Fibroblast of lung (primary cell): ENCODE results near the gene PACS2.

ENCODE experiments used
- EZH2 ChIP-seq: IDR thresholded peaks from 2 replicates; pipeline ENCODE4 v1.5.1; 2012; ENCODE audit warnings: low read length, control low read depth, mild to moderate bottlenecking; ENCODE audit errors: missing control alignments
- TF ChIP-seq, protein P1 (sequence below), 2 donors: IDR thresholded peaks in 1 of 2; conservative IDR thresholded peaks in 1 of 2; 1 replicate in 1 of 2; 2 replicates in 1 of 2; pipeline ENCODE4 v1.5.1; 2011 to 2012; ENCODE audit warnings: low read length in 2 of 2, control low read depth in 1 of 2, inconsistent platforms in 1 of 2, low read depth in 1 of 2, mild to moderate bottlenecking in 1 of 2

DNA sequence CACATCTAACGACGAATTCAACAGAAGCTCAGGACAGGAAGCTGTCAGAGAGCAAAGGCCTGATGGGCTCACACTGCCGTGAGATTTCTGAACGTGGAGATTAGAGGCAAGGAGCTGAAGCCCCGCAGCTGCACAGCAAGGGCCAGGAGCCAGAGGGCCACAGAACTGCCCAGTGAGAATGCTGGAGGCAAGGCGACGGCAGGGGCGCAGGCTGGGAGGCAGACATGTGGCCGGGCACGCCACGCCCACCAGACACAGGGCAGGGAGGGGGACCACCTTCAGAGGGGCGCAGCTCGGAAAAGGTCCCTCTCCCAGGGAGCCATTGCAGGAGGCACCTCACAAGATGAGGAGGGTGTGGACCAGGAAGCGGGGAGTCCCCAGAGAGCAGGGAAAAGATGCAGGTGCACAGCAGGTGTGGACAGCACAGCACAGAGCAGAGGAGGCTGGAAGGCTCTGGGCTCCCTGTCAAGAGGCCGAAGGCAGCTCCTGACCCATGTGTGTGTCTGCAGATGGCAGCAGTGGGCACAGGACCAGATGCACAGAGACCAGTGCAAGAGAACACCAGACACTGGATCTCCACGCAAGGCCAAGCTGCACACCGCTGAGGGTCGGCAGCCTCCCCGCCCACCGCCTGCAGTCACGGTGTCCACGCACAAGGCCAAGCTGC lies 43.2 kb upstream of the PACS2 start:
- TF ChIP-seq, protein P1, sequence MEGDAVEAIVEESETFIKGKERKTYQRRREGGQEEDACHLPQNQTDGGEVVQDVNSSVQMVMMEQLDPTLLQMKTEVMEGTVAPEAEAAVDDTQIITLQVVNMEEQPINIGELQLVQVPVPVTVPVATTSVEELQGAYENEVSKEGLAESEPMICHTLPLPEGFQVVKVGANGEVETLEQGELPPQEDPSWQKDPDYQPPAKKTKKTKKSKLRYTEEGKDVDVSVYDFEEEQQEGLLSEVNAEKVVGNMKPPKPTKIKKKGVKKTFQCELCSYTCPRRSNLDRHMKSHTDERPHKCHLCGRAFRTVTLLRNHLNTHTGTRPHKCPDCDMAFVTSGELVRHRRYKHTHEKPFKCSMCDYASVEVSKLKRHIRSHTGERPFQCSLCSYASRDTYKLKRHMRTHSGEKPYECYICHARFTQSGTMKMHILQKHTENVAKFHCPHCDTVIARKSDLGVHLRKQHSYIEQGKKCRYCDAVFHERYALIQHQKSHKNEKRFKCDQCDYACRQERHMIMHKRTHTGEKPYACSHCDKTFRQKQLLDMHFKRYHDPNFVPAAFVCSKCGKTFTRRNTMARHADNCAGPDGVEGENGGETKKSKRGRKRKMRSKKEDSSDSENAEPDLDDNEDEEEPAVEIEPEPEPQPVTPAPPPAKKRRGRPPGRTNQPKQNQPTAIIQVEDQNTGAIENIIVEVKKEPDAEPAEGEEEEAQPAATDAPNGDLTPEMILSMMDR (conservative IDR thresholded peaks at IDR 0.05 in 1 of 2, IDR thresholded peaks at IDR 0.05 in 1 of 2; ENCODE audit: low read depth in 1 of 2, low read length in 2 of 2) = no peak
- no peak for TF ChIP-seq EZH2
